HG03378 (cell line): ENCODE results near the gene ARPC1A.
"Not testable (repeated sequence)": the region's sequence is repeated elsewhere in the genome, so short reads cannot be mapped to it uniquely, and the experiment has no call there.

Experiments used
- ATAC-seq: cut with Tn5 transposase; IDR thresholded peaks from one replicate; pipeline ENCODE4 v1.9.1; 2021; ENCODE audit warnings: mild to moderate bottlenecking, moderate library complexity; ENCODE audit not compliant: unreplicated experiment

The ARPC1A gene

GRCh38 chr7:99386584-99387238, 61.0 kb downstream of the ARPC1A start:
- no peak for ATAC-seq

GRCh38 chr7:99387239-99387635, 61.5 kb downstream of the ARPC1A start:
- not testable (repeated sequence) for ATAC-seq

DNA sequence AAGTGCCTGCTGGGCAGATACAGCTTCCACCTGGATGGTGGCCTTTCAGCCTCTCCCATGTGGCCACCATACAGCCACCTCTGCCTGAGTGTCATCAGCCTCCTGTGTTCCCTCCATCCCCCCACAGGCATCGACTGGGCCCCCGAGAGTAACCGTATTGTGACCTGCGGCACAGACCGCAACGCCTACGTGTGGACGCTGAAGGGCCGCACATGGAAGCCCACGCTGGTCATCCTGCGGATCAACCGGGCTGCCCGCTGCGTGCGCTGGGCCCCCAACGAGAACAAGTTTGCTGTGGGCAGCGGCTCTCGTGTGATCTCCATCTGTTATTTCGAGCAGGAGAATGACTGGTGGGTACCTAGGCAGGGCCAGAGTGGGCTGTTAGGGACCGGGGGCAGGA, 62.2 kb downstream of the ARPC1A start:
- ATAC-seq: no peak

DNA sequence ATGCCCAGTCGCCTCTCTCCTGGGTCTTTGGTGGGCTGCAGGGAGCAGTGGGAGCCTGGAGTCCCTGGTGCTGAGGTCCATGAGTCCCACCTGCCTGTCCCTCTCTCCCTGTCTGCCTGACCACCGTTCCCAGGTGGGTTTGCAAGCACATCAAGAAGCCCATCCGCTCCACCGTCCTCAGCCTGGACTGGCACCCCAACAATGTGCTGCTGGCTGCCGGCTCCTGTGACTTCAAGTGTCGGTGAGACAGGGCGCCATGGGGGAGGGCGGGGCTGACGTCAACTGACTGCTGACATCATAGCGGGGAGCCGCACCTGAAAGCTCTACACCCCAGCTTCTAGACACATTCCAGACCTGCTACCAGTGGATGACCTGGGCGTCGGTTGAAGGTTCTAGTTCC, 64.1 kb downstream of the ARPC1A start:
- no peak for ATAC-seq

- ATAC-seq: no peak
These were observed 65.4 kb downstream of the ARPC1A start for GRCh38 chr7:99390941-99391602.

- no peak for ATAC-seq
These were observed 66.3 kb downstream of the ARPC1A start for GRCh38 chr7:99392046-99392445.

GRCh38 chr7:99392659-99393354, 67.1 kb downstream of the ARPC1A start:
- ATAC-seq: no peak

GRCh38 chr7:99393355-99394187, 67.9 kb downstream of the ARPC1A start:
- ATAC-seq: no peak

DNA sequence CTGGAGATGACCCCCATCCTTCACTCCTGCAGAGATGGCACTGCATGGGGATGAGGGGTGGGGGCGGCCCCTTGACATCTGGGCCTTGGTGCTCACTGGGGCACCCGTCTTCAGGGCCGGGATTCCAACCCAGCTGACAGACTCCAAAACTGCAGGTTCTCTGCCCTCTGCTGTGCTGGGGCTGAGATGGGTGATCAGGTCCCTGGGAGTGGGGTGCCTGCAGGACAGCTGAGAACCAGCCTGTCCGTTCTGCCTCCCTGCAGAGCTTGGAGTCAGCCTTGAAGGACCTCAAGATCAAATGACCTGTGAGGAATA, 68.4 kb downstream of the ARPC1A start:
- ATAC-seq: no peak

GRCh38 chr7:99395616-99396327, 70.1 kb downstream of the ARPC1A start:
- ATAC-seq: no peak

DNA sequence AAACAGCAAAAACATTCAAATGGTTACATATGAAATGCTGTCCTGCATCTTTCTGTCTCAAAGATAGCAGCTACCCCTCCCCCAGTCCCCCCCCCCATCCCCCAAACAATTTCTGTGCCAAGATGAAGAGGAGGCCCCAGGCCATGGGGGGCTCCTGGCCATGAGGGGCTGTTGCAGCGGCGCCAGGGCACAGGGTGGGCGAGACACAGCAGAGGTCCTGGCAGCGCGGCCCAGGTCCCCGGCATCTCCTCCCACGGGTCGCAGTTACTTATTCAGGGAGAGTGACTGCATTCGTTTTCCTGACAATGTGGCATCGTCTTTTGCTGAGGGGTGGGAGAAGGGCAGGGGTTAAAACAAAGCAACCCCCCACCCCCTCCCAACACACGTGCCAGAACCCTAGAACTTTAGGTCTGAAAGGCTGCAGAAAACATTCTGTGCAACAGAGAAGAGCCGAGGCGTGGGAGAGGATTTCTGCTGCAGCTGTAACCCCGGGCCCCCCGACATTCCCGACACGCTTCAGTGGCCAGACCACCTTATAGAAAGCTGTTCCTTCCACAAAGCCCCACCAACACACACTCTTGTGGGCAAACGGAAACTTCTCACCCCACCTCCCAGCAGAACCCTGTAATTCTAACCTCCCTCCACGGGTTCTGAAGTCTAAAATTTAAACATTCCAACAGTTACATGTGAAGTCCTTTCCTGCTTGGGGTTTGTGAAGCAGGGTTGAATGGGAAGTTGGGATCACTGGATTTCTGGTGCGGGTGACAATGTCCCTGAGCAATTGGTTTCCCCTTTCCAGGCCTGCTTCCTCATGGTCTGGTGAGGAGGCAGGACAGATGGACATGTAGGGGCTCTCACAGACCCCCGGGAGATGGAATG, 71.0 kb downstream of the ARPC1A start:
- ATAC-seq: no peak

- ATAC-seq: no peak
These were observed 71.7 kb downstream of the ARPC1A start for GRCh38 chr7:99397297-99397983.

DNA sequence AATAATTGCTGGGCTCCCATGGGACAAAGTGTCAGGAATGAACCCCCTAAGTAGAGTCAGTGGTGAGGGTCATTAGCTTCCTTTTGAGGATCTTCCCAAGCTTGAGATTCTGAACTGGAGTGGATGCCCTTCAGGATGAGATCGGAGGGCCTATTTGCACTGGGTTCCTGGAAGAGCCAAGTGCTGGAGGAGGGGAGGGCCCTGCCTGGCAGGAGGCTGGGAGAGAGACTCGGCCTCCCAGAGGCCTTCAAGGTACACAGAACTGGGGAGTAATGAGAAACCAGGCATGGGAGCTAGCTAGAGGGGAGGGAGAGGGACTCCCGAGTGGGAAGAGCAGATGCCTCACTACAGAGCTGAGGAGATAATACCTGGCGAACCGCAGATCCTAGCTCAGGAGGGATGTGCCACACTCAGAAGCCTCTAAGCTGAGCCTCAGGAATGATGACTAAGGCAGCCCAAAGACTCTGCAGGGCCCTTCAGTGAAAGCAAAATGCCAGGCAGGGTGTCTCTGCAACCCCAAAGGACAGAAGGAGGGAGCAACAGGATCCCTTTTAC, 73.3 kb downstream of the ARPC1A start:
- ATAC-seq: no peak

DNA sequence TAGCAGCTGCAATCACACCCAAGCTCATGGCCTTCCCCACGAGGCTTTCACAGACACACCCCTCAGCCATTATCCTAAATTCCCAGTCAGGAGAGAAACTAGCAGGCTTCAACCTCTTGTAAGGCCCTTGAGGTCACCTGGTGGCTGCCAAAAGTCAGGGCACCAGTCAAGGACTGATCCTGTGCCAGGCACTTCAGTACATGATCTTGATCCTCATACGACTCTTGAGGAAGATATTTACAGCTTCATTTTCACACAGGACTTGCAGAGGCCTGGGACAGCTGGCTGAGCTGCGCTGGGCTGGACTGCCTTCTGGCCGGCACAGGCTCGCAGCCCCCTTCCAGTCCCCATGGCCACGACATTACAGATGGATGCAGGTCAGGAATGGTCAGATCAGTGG, 73.9 kb downstream of the ARPC1A start:
- ATAC-seq: no peak

DNA sequence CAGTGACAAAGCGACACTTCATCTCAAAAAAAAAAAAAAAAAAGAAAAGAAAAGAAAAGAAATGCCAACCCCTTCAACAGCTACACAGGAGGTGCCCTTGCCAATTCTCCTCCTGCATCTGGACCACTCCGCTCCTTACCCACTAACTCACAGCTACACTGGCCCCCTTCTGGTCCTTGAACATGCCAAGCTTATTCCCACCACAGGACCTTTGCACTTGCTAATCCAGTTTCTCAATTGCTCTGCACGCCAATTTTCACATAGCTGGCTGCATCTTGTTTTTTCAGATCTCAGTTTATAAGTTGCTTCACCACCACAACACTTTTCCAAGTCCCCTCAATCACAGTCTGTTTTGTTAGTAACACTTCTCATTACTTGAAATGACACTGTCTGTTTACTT, 77.2 kb downstream of the ARPC1A start:
- no peak for ATAC-seq

- no peak for ATAC-seq
These were observed 78.1 kb downstream of the ARPC1A start for GRCh38 chr7:99403764-99404163.

DNA sequence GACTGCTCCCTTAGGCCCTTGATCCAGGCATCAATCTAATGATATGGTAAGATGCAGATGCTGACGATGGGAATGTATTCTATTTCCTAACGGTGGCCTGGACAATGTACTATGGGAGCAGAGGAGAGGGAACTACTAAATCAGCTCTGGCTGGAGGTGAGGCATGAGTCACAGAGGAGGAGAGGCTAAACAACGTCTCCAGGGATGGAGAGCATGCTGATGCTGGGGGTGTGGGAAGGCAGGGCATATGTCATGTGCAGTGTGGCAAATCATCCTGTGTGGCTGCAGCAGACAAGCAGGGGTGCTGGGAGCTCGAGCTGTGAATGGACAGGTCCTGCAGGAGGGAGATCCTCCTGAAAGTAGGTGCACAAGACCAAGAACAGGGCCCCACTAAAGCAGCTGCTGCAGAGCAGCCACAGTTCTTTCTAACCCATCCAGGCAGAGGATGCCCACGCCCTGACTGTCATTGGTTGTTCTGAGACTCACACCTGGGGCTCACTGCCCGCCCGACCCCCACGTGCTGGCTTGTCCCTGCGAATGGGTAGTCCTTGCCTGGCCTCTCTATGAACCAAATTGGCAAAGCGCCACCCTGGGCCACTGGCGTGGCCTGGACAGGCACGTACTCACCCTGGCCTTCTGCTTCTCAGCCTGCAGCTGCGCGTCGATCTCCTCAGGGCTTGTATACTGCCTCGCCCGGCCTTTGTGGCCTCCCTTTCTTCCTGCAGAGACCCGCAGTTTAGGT, 78.7 kb downstream of the ARPC1A start:
- ATAC-seq: no peak

DNA sequence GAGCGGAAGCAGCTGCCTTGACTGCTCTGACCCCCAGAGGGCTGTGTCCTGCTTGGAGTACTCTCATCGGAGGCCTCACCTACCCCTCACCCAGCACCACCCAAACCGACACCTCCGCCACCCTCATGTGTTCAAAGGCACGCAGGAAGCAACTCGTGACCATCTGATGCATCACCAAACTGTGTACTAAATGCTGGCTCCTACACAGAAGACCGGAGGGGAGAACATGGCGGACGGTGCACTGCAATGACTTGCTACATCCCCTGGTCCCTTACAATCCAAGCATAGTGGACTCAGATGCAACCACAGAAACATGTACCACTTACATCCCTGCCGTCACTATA, 79.3 kb downstream of the ARPC1A start:
- ATAC-seq: no peak
